Nephron progenitor cell (in vitro differentiated cells): Measurements from ENCODE around the gene ANKS1B.

Source experiments
- DNase-seq: peaks from one replicate; pipeline ENCODE4 v3.0.0; 2021
- H3K27ac Mint-ChIP-seq: 2 replicates; pipeline ENCODE4 v1.8.0; 2021; ENCODE audit warnings: mild to moderate bottlenecking, moderate library complexity, mixed read lengths
- H3K27me3 Mint-ChIP-seq: 2 replicates; pipeline ENCODE4 v1.8.0; 2021; ENCODE audit warnings: mild to moderate bottlenecking, low read depth, mixed read lengths; ENCODE audit not compliant: poor library complexity
- H3K36me3 Mint-ChIP-seq: 2 replicates; pipeline ENCODE4 v1.8.0; 2021; ENCODE audit warnings: low read depth, mixed read lengths
- H3K4me1 Mint-ChIP-seq: 2 replicates; pipeline ENCODE4 v1.8.0; 2021; ENCODE audit warnings: mixed read lengths
- H3K4me3 Mint-ChIP-seq: 2 replicates; pipeline ENCODE4 v1.8.0; 2021; ENCODE audit warnings: mild to moderate bottlenecking, moderate library complexity, mixed read lengths
- H3K9me3 Mint-ChIP-seq: 2 replicates; pipeline ENCODE4 v1.8.0; 2021; ENCODE audit warnings: mild to moderate bottlenecking, moderate library complexity, mixed read lengths
- CTCF ChIP-seq: fragments of 200-600 bp; sonication (generic); IDR thresholded peaks from 2 replicates; pipeline ENCODE4 v1.5.0; 2021; ENCODE audit warnings: antibody characterized with exemption

The ANKS1B gene

GRCh38 chr12:98990648-98991047 is 994.1 kb downstream of the ANKS1B start:
- H3K9me3 Mint-ChIP-seq = peaks cover 10% of the 10 kb centered on the region
- H3K4me1 Mint-ChIP-seq = peaks cover 4% of the 10 kb centered on the region
- DNase-seq = no peak
- no peak overlapping the region for H3K27ac Mint-ChIP-seq
- H3K4me3 Mint-ChIP-seq = no peak overlapping the region
- peaks cover 3% of the 10 kb centered on the region for H3K27me3 Mint-ChIP-seq
- H3K36me3 Mint-ChIP-seq = no peaks in the 10 kb centered on the region
- no peak for TF ChIP-seq CTCF

GRCh38 chr12:98985156-98985555 is 999.6 kb downstream of the ANKS1B start:
- Mint-ChIP-seq H3K4me1 (no peaks in the 10 kb centered on the region), H3K9me3 (peaks cover 35% of the 10 kb centered on the region), H3K4me3 (no peak overlapping the region), H3K36me3 (no peaks in the 10 kb centered on the region), H3K27ac (no peak overlapping the region), H3K27me3 (peaks cover 3% of the 10 kb centered on the region)
- no peak for TF ChIP-seq CTCF
- DNase-seq = no peak

GRCh38 chr12:98983647-98984046 is 1001.1 kb downstream of the ANKS1B start:
- no peak for TF ChIP-seq CTCF
- Mint-ChIP-seq H3K9me3 (peaks cover 42% of the 10 kb centered on the region), H3K27ac (no peak overlapping the region), H3K4me3 (no peak overlapping the region), H3K4me1 (no peaks in the 10 kb centered on the region), H3K27me3 (no peaks in the 10 kb centered on the region), H3K36me3 (no peaks in the 10 kb centered on the region)
- DNase-seq = no peak

GRCh38 chr12:98980508-98980907 is 1004.2 kb downstream of the ANKS1B start:
- Mint-ChIP-seq H3K4me3 (no peak overlapping the region), H3K4me1 (no peaks in the 10 kb centered on the region), H3K36me3 (no peaks in the 10 kb centered on the region), H3K27ac (no peak overlapping the region), H3K27me3 (peaks cover 8% of the 10 kb centered on the region), H3K9me3 (peaks cover 31% of the 10 kb centered on the region)
- TF ChIP-seq CTCF = no peak
- DNase-seq = no peak

GRCh38 chr12:98977186-98977585 is 1007.5 kb downstream of the ANKS1B start:
- Mint-ChIP-seq H3K27me3 (peaks cover 24% of the 10 kb centered on the region), H3K4me1 (no peaks in the 10 kb centered on the region), H3K36me3 (no peaks in the 10 kb centered on the region), H3K9me3 (peaks cover 13% of the 10 kb centered on the region), H3K27ac (no peak overlapping the region), H3K4me3 (no peak overlapping the region)
- DNase-seq = no peak
- TF ChIP-seq CTCF = no peak

GRCh38 chr12:98974767-98975381 is 1009.9 kb downstream of the ANKS1B start:
- H3K4me3 Mint-ChIP-seq = no peak overlapping the region
- peaks cover 5% of the 10 kb centered on the region for H3K9me3 Mint-ChIP-seq
- no peak for TF ChIP-seq CTCF
- H3K4me1 Mint-ChIP-seq = no peaks in the 10 kb centered on the region
- H3K27me3 Mint-ChIP-seq = peaks cover 29% of the 10 kb centered on the region
- H3K36me3 Mint-ChIP-seq = no peaks in the 10 kb centered on the region
- DNase-seq = no peak
- H3K27ac Mint-ChIP-seq = no peak overlapping the region
